GM23338 (cell line): ENCODE data around the gene NCSTN. TPM values are rescaled to one million over a fixed set of nuclear protein-coding genes. Genes with fewer than 3 reads are reported as not detected.

Experiments
- ATAC-seq: fragments of 200-7000 bp; cut with Tn5 transposase; 3 replicates; pipeline ENCODE4 v1.9.1; 2020
- DNase-seq: peaks from one replicate; pipeline ENCODE4 v3.0.0-alpha.2; 2015; ENCODE audit warnings: low spot score
- H2AFZ ChIP-seq: fragments of 200-600 bp; sonication (generic); 2 replicates; pipeline ENCODE4 v1.8.0; 2016; ENCODE audit warnings: antibody characterized with exemption, mild to moderate bottlenecking, moderate library complexity
- H3F3A ChIP-seq: fragments of 200-600 bp; sonication (generic); replicated peaks from 2 replicates; pipeline ENCODE4 v1.8.0; 2017; ENCODE audit warnings: antibody characterized with exemption, mixed run types, low read depth
- H3K27ac ChIP-seq: fragments of 200-600 bp; sonication (generic); 2 replicates; pipeline ENCODE4 v1.6.1; 2016; ENCODE audit warnings: low read depth
- H3K27me3 ChIP-seq: fragments of 200-600 bp; sonication (generic); 2 replicates; pipeline ENCODE4 v1.8.0; 2016; ENCODE audit warnings: mild to moderate bottlenecking, mixed run types, moderate library complexity; ENCODE audit not compliant: insufficient read depth
- H3K36me3 ChIP-seq: fragments of 200-600 bp; sonication (generic); 2 replicates; pipeline ENCODE4 v1.8.0; 2016; ENCODE audit warnings: mild to moderate bottlenecking; ENCODE audit not compliant: insufficient read depth
- H3K4me1 ChIP-seq: fragments of 200-600 bp; sonication (generic); 2 replicates; pipeline ENCODE4 v1.8.0; 2016; ENCODE audit warnings: mild to moderate bottlenecking, moderate library complexity; ENCODE audit not compliant: insufficient read depth
- H3K4me2 ChIP-seq: fragments of 200-600 bp; sonication (generic); 2 replicates; pipeline ENCODE4 v1.7.1; 2017; ENCODE audit warnings: mixed run types
- H3K4me3 ChIP-seq: fragments of 200-600 bp; sonication (generic); 2 replicates; pipeline ENCODE4 v1.6.1; 2016; ENCODE audit warnings: mixed run types
- H3K79me2 ChIP-seq: fragments of 200-600 bp; sonication (generic); replicated peaks from 2 replicates; pipeline ENCODE4 v1.8.0; 2017; ENCODE audit warnings: mild to moderate bottlenecking; ENCODE audit not compliant: insufficient read depth
- H3K9me2 ChIP-seq: fragments of 200-600 bp; sonication (generic); 2 replicates; pipeline ENCODE4 v1.8.0; 2017; ENCODE audit not compliant: insufficient read depth
- H4K20me1 ChIP-seq: fragments of 200-600 bp; sonication (generic); replicated peaks from 2 replicates; pipeline ENCODE4 v1.8.0; 2017; ENCODE audit warnings: mild to moderate bottlenecking; ENCODE audit not compliant: insufficient read depth
- H3K27ac Mint-ChIP-seq: 2 replicates; pipeline ENCODE4 v1.8.0; 2020; ENCODE audit warnings: inconsistent platforms, mild to moderate bottlenecking, moderate library complexity, mixed read lengths
- H3K27me3 Mint-ChIP-seq: 3 replicates; pipeline ENCODE4 v1.8.0; 2022; ENCODE audit warnings: low read depth, mild to moderate bottlenecking, moderate library complexity, mixed read lengths, inconsistent platforms; ENCODE audit not compliant: insufficient read depth, poor library complexity
- H3K36me3 Mint-ChIP-seq: 3 replicates; pipeline ENCODE4 v1.8.0; 2021; ENCODE audit warnings: low read depth, mild to moderate bottlenecking, inconsistent platforms, moderate library complexity, mixed read lengths
- H3K4me1 Mint-ChIP-seq: 3 replicates; pipeline ENCODE4 v1.8.0; 2020; ENCODE audit warnings: mild to moderate bottlenecking, inconsistent platforms, mixed read lengths
- H3K4me3 Mint-ChIP-seq: 3 replicates; pipeline ENCODE4 v1.8.0; 2021; ENCODE audit warnings: moderate library complexity, mild to moderate bottlenecking, inconsistent platforms, mixed read lengths
- H3K9me3 Mint-ChIP-seq: 3 replicates; pipeline ENCODE4 v1.8.0; 2020; ENCODE audit warnings: moderate library complexity, mild to moderate bottlenecking, inconsistent platforms, mixed read lengths
- CREB1 ChIP-seq: fragments of 250-450 bp; sonication (Bioruptor Pico); IDR thresholded peaks from 2 replicates; pipeline ENCODE4 v1.5.0; 2020; ENCODE audit warnings: low read depth, mild to moderate bottlenecking, moderate library complexity
- EZH2 ChIP-seq: fragments of 200-600 bp; sonication (generic); IDR thresholded peaks from one replicate; pipeline ENCODE4 v1.8.0; 2017; ENCODE audit warnings: antibody characterized with exemption, mild to moderate bottlenecking, low read depth; ENCODE audit not compliant: unreplicated experiment
- EZH2phosphoT487 ChIP-seq: fragments of 200-600 bp; sonication (generic); IDR thresholded peaks from one replicate; pipeline ENCODE4 v1.8.1; 2018; ENCODE audit warnings: antibody characterized with exemption; ENCODE audit not compliant: unreplicated experiment
- JUNB ChIP-seq: IDR thresholded peaks from one replicate; pipeline ENCODE4 v1.6.1; 2016; ENCODE audit warnings: antibody characterized with exemption; ENCODE audit not compliant: unreplicated experiment
- NANOG ChIP-seq: IDR thresholded peaks from 2 replicates; pipeline ENCODE4 v1.6.1; 2016; ENCODE audit warnings: antibody characterized with exemption, borderline replicate concordance
- POLR2AphosphoS5 ChIP-seq: IDR thresholded peaks from 2 replicates; pipeline ENCODE4 v1.6.1; 2016; ENCODE audit warnings: antibody characterized with exemption, low read depth
- STAT1 ChIP-seq: IDR thresholded peaks from one replicate; pipeline ENCODE4 v1.6.1; 2016; ENCODE audit warnings: antibody characterized with exemption; ENCODE audit not compliant: unreplicated experiment
- ZNF114 ChIP-seq: fragments of 250-450 bp; sonication (Bioruptor Pico); IDR thresholded peaks from 2 replicates; pipeline ENCODE4 v1.5.0; 2020; ENCODE audit warnings: mild to moderate bottlenecking, moderate library complexity
- ZNF331 ChIP-seq: fragments of 250-450 bp; sonication (Bioruptor Pico); IDR thresholded peaks from 2 replicates; pipeline ENCODE4 v1.5.0; 2020; ENCODE audit warnings: low read depth, mild to moderate bottlenecking, moderate library complexity
- ZNF462 ChIP-seq: fragments of 250-450 bp; sonication (Bioruptor Pico); IDR thresholded peaks from 2 replicates; pipeline ENCODE4 v1.5.0; 2020; ENCODE audit warnings: mild to moderate bottlenecking, moderate library complexity
- polyA plus RNA-seq: library from polyadenylated mRNA; unstranded; fragments of >200 nt; fragmentation: Nextera tagmentation; extraction: Ambion mirVana; gene quantifications from 2 replicates; pipeline ENCODE4 v1.2.1, GENCODE V29; 2016
- total RNA-seq: library from RNA; depleted of rRNA; stranded (reverse); fragments of >200 nt; shearing (Covaris generic); gene quantifications from 2 replicates; pipeline ENCODE4 v1.2.3, GENCODE V29; 2014
- TF ChIP-seq, protein P1 (sequence below), 2 experiments: fragments of 200-600 bp in 1 of 2; sonication (generic) in 1 of 2; conservative IDR thresholded peaks; 2 replicates each; pipeline versions ENCODE4 v1.5.1 to v1.6.1; 2016 to 2017; ENCODE audit warnings: antibody characterized with exemption in 2 of 2, low read depth in 2 of 2, mild to moderate bottlenecking in 2 of 2, moderate library complexity in 1 of 2
- TF ChIP-seq, protein P2 (sequence below): IDR thresholded peaks from 2 replicates; pipeline ENCODE4 v1.6.1; 2016; ENCODE audit warnings: antibody characterized with exemption
- TF ChIP-seq, protein P3 (sequence below): IDR thresholded peaks from one replicate; pipeline ENCODE4 v1.6.1; 2018; ENCODE audit warnings: antibody characterized with exemption; ENCODE audit not compliant: unreplicated experiment

Gene NCSTN
- total and polyA plus RNA-seq, 2 experiments from 2014 or later = 36.0 to 45.9 TPM

DNA sequence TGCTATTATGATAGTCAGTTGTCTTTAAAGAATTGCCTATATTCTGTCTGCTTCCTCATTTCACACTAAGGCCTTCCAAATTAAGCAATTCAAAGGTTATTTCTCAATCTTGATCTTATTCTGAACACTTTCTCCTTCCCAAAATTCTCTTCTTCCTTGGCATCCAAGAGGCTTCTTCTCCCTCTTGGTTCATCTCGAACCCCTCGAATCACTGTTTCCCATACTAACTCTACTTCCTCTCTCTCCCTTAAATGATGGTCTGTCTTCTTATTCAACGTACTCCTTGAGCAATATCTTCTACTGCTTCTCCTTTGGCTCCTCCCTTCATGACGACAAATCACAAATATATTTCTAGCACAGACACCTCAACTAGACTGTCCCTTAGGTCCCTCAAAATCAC lies 4.6 kb upstream of the NCSTN start:
- Histone ChIP-seq H3K4me2 (no peak overlapping the region), H3K27ac (no peak overlapping the region), H3K4me1 (peaks cover 11% of the 10 kb centered on the region), H4K20me1 (peaks cover 20% of the 10 kb centered on the region), H3K36me3 (peaks cover 44% of the 10 kb centered on the region), H3K27me3 (no peaks in the 10 kb centered on the region), H3F3A (no peaks in the 10 kb centered on the region), H3K79me2 (peaks cover 62% of the 10 kb centered on the region), H3K4me3 (no peak overlapping the region), H2AFZ (no peak overlapping the region), H3K9me2 (no peaks in the 10 kb centered on the region)
- Mint-ChIP-seq H3K4me1 (peaks cover 12% of the 10 kb centered on the region), H3K27me3 (peaks cover 2% of the 10 kb centered on the region), H3K36me3 (peaks cover 28% of the 10 kb centered on the region), H3K27ac (no peak overlapping the region), H3K9me3 (no peaks in the 10 kb centered on the region), H3K4me3 (no peak overlapping the region)
- ATAC-seq (no peak), DNase-seq (no peak)
- TF ChIP-seq CREB1 (CRISPR knock-in tag) (no peak), POLR2AphosphoS5 (no peak), JUNB (no peak), EZH2phosphoT487 (no peak), STAT1 (no peak), NANOG (no peak), ZNF462 (CRISPR knock-in tag) (no peak), ZNF114 (no peak), ZNF331 (CRISPR knock-in tag) (no peak), EZH2 (no peak)
- TF ChIP-seq, protein P1, sequence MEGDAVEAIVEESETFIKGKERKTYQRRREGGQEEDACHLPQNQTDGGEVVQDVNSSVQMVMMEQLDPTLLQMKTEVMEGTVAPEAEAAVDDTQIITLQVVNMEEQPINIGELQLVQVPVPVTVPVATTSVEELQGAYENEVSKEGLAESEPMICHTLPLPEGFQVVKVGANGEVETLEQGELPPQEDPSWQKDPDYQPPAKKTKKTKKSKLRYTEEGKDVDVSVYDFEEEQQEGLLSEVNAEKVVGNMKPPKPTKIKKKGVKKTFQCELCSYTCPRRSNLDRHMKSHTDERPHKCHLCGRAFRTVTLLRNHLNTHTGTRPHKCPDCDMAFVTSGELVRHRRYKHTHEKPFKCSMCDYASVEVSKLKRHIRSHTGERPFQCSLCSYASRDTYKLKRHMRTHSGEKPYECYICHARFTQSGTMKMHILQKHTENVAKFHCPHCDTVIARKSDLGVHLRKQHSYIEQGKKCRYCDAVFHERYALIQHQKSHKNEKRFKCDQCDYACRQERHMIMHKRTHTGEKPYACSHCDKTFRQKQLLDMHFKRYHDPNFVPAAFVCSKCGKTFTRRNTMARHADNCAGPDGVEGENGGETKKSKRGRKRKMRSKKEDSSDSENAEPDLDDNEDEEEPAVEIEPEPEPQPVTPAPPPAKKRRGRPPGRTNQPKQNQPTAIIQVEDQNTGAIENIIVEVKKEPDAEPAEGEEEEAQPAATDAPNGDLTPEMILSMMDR (conservative IDR thresholded peaks at IDR 0.05; ENCODE audit: low read depth in 2 of 2) = no peak
- TF ChIP-seq, protein P2, sequence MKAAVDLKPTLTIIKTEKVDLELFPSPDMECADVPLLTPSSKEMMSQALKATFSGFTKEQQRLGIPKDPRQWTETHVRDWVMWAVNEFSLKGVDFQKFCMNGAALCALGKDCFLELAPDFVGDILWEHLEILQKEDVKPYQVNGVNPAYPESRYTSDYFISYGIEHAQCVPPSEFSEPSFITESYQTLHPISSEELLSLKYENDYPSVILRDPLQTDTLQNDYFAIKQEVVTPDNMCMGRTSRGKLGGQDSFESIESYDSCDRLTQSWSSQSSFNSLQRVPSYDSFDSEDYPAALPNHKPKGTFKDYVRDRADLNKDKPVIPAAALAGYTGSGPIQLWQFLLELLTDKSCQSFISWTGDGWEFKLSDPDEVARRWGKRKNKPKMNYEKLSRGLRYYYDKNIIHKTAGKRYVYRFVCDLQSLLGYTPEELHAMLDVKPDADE = no peak
- TF ChIP-seq, protein P3, sequence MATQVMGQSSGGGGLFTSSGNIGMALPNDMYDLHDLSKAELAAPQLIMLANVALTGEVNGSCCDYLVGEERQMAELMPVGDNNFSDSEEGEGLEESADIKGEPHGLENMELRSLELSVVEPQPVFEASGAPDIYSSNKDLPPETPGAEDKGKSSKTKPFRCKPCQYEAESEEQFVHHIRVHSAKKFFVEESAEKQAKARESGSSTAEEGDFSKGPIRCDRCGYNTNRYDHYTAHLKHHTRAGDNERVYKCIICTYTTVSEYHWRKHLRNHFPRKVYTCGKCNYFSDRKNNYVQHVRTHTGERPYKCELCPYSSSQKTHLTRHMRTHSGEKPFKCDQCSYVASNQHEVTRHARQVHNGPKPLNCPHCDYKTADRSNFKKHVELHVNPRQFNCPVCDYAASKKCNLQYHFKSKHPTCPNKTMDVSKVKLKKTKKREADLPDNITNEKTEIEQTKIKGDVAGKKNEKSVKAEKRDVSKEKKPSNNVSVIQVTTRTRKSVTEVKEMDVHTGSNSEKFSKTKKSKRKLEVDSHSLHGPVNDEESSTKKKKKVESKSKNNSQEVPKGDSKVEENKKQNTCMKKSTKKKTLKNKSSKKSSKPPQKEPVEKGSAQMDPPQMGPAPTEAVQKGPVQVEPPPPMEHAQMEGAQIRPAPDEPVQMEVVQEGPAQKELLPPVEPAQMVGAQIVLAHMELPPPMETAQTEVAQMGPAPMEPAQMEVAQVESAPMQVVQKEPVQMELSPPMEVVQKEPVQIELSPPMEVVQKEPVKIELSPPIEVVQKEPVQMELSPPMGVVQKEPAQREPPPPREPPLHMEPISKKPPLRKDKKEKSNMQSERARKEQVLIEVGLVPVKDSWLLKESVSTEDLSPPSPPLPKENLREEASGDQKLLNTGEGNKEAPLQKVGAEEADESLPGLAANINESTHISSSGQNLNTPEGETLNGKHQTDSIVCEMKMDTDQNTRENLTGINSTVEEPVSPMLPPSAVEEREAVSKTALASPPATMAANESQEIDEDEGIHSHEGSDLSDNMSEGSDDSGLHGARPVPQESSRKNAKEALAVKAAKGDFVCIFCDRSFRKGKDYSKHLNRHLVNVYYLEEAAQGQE = no peak
